Measurements from ENCODE around the gene UQCC2.

Gene UQCC2

DNA sequence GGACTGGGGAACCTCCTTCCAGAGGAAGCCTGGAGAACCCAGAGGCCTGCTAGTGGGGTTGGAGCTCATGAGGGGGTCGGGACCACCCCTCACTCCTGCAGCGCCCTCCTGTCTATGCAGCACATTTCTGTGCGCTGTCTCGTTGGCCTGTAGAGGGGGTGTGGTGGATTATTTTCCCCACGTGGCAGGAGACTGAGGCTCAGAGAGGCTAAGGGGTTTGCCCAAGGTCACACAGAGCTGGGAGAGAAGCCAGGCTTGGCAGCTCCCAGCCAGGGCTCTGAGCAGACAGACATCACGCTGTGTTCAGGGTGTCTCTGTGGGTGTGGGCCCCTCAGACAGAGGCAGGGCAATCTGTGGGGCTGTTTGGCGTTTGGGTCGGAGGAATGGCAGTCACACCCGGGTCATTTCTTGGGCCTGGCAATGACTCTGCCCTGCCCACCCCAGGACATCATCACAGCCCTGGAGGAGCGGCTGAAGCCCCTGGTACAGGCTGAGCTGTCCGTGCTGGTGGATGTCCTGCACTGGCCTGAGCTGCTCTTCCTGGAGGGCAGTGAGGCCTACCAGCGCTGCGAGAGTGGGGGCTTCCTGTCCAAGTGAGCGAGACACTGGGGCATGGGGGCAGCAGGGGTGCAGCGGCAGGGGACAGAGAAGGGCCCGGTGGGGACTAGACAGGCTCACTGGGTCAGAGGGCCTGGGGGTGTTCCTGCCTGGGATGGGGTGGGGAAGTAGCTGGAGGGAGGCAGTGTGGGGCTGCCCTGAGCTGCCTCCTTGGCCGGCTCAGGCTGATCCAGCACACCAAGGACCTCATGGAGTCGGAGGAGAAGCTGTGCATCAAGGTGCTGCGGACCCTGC, 27.7 kb downstream of the UQCC2 start:
- TF ChIP-seq, protein P1, sequence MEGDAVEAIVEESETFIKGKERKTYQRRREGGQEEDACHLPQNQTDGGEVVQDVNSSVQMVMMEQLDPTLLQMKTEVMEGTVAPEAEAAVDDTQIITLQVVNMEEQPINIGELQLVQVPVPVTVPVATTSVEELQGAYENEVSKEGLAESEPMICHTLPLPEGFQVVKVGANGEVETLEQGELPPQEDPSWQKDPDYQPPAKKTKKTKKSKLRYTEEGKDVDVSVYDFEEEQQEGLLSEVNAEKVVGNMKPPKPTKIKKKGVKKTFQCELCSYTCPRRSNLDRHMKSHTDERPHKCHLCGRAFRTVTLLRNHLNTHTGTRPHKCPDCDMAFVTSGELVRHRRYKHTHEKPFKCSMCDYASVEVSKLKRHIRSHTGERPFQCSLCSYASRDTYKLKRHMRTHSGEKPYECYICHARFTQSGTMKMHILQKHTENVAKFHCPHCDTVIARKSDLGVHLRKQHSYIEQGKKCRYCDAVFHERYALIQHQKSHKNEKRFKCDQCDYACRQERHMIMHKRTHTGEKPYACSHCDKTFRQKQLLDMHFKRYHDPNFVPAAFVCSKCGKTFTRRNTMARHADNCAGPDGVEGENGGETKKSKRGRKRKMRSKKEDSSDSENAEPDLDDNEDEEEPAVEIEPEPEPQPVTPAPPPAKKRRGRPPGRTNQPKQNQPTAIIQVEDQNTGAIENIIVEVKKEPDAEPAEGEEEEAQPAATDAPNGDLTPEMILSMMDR (IDR thresholded peaks at IDR 0.05; ENCODE audit: low read length, missing control alignments): no peak
- no peak for DNase-seq (ENCODE audit: low read depth)
- no peak overlapping the region for H3K4me3 ChIP-seq (replicated peaks; ENCODE audit: low read depth, low read length)

- TF ChIP-seq, protein P1 (IDR thresholded peaks at IDR 0.05; ENCODE audit: low read length, missing control alignments): no peak
- DNase-seq (ENCODE audit: low read depth): no peak
- no peak overlapping the region for H3K4me3 ChIP-seq (replicated peaks; ENCODE audit: low read depth, low read length)
Observed at GRCh38 chr6:33683051-33683571, 28.4 kb downstream of the UQCC2 start.

- TF ChIP-seq, protein P1 (IDR thresholded peaks at IDR 0.05; ENCODE audit: low read length, missing control alignments): no peak
- no peak for DNase-seq (ENCODE audit: low read depth)
- no peak overlapping the region for H3K4me3 ChIP-seq (replicated peaks; ENCODE audit: low read depth, low read length)
Observed at GRCh38 chr6:33682341-33682740, 29.2 kb downstream of the UQCC2 start.

- no peak for DNase-seq (ENCODE audit: low read depth)
- TF ChIP-seq, protein P1 (IDR thresholded peaks at IDR 0.05; ENCODE audit: low read length, missing control alignments): no peak
- no peak overlapping the region for H3K4me3 ChIP-seq (replicated peaks; ENCODE audit: low read depth, low read length)
Observed at GRCh38 chr6:33679761-33680160, 31.7 kb downstream of the UQCC2 start.

DNA sequence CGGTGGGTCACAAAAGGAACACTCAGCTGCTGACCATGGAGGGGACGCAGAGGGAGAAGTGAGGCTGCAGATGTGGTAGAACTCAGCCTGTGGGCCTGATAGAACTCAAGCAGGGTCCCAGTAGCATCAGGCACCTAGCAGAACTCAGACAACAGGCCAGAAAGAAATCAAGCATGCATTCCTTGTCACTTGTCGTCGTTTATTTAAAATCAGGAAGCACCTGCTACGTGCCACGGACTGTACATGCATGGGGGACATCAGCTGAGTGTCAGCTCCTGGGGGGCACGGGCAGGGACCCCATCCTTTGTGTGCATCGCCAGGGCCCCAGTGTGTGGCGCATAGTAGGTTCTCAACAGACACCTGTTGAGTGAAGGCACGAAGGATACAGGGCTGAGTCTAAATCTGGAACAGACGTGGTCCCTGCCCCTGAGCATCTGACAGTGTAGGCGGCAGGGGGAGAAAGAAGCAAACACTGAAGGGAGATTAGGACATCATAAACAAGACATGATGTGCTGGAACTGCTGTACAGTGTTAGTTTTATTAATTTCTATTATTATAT, 32.5 kb downstream of the UQCC2 start:
- H3K4me3 ChIP-seq (replicated peaks; ENCODE audit: low read depth, low read length): no peak overlapping the region
- TF ChIP-seq, protein P1 (IDR thresholded peaks at IDR 0.05; ENCODE audit: low read length, missing control alignments): no peak
- no peak for DNase-seq (ENCODE audit: low read depth)

DNA sequence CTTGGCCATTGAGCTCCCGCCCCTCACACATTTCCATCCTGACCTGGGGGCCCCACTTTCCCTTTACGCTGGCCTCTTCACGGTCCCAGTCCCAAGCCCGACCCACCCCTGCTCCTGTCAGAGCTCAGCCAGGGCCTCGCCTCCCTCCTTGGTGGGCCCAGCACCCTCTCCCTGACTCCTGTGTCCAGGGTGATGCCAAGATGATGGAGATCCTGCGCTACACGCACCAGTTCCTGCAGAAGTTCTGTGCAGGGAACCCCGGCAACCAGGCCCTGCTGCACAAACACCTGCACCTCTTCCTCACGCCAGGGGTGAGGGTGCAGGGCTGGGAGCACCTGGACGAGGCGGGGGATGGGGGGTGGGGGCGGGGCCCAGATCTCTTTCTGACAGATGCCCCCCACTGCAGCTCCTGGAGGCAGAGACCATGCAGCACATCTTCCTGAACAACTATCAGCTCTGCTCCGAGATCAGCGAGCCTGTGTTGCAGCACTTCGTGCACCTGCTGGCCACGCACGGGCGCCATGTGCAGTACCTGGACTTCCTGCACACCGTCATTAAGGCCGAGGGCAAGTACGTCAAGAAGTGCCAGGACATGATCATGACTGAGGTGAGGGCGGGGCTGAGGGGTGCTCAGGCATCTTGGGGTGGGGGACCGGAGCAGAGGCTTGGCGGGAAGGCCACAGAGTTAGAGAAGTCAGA, 33.1 kb downstream of the UQCC2 start:
- TF ChIP-seq, protein P1 (IDR thresholded peaks at IDR 0.05; ENCODE audit: low read length, missing control alignments): no peak
- DNase-seq (ENCODE audit: low read depth): no peak
- no peak overlapping the region for H3K4me3 ChIP-seq (replicated peaks; ENCODE audit: low read depth, low read length)

Data from fibroblast of pulmonary artery (primary cell).